A549 (cell line): ENCODE data around the gene TOX2. TPM values are rescaled to one million over a fixed set of nuclear protein-coding genes. Genes with fewer than 3 reads are reported as not detected.
A peak's percentile ranks its signal among the peaks of the same experiment; 100 is the strongest.

ENCODE experiments used
- ATAC-seq, 2 experiments: fragments of 200-7000 bp in 1 of 2; fragments of >200 bp in 1 of 2; cut with Nextera tagmentation in 1 of 2; cut with Tn5 transposase in 1 of 2; 3 replicates each; pipeline versions ENCODE4 v1.8.0 to v1.9.1; 2018 to 2020; ENCODE audit warnings: mild to moderate bottlenecking in 1 of 2, moderate library complexity in 1 of 2
- CTCF ChIA-PET: fragments of 300-600 bp; sonication (Branson Sonifier 250); formaldehyde crosslinking; extraction: SDS; loops from one replicate; lab custom pipeline; 2021; ENCODE audit warnings: antibody characterized with exemption, inconsistent platforms; lab: Yijun Ruan, JAX
- POLR2A ChIA-PET: fragments of 350-600 bp; formaldehyde crosslinking; extraction: SDS; loops from one replicate; lab custom pipeline; 2021; ENCODE audit warnings: antibody characterized with exemption, inconsistent platforms; lab: Yijun Ruan, JAX
- DNase-seq, 2 experiments: peaks; one replicate each; pipeline versions ENCODE4 v3.0.0 to v3.0.0-alpha.2; 2011 to 2016; ENCODE audit warnings: low read depth in 1 of 2, low spot score in 1 of 2
- FAIRE-seq: peaks from 2 replicates; lab custom pipeline; 2011; peaks lifted over from hg19 to GRCh38; lab: Jason Lieb, UNC
- H3K27ac ChIP-seq, 2 experiments: fragments of >200 bp; sonication (Bioruptor Twin); formaldehyde crosslinking; 3 replicates each; pipeline ENCODE4 v1.5.1; 2016 to 2017
- H3K4me1 ChIP-seq: fragments of >200 bp; sonication (Bioruptor Twin); formaldehyde crosslinking; 3 replicates; pipeline ENCODE4 v1.6.1; 2016
- H3K4me2 ChIP-seq: fragments of >200 bp; sonication (Bioruptor Twin); formaldehyde crosslinking; 3 replicates; pipeline ENCODE4 v1.6.1; 2016
- H3K4me3 ChIP-seq: fragments of >200 bp; sonication (Bioruptor Twin); formaldehyde crosslinking; 3 replicates; pipeline ENCODE4 v1.5.1; 2016
- H3K9me3 ChIP-seq: fragments of >200 bp; sonication (Bioruptor Twin); formaldehyde crosslinking; 3 replicates; pipeline ENCODE4 v1.6.1; 2016
- ATOH8 ChIP-seq: fragments of 250-450 bp; sonication (Bioruptor Pico); IDR thresholded peaks from 2 replicates; pipeline ENCODE4 v1.5.0; 2020; ENCODE audit warnings: low read depth, mild to moderate bottlenecking, moderate library complexity
- BCL3 ChIP-seq: fragments of >200 bp; sonication (Bioruptor Twin); formaldehyde crosslinking; IDR thresholded peaks from 3 replicates; pipeline ENCODE4 v1.6.1; 2016
- BHLHE40 ChIP-seq: IDR thresholded peaks from 2 replicates; pipeline ENCODE4 v1.6.1; 2012; ENCODE audit warnings: low read depth, low read length, inconsistent platforms
- CBX8 ChIP-seq: fragments of 200-600 bp; sonication (generic); IDR thresholded peaks from 2 replicates; pipeline ENCODE4 v1.6.1; 2016
- E2F6 ChIP-seq: IDR thresholded peaks from 2 replicates; pipeline ENCODE4 v1.6.1; 2012; ENCODE audit warnings: low read depth, borderline replicate concordance
- EHMT2 ChIP-seq: fragments of 200-600 bp; sonication (generic); IDR thresholded peaks from 2 replicates; pipeline ENCODE4 v1.6.1; 2016; ENCODE audit warnings: antibody characterized with exemption, low read depth, mild to moderate bottlenecking, moderate library complexity
- FOSB ChIP-seq: fragments of 250-450 bp; sonication (Bioruptor Pico); IDR thresholded peaks from 2 replicates; pipeline ENCODE4 v1.5.0; 2020; ENCODE audit warnings: mild to moderate bottlenecking, moderate library complexity
- FOSL2 ChIP-seq, 2 experiments: fragments of 450-650 bp in 1 of 2; fragments of >200 bp in 1 of 2; sonication (Bioruptor Twin) in 1 of 2; formaldehyde crosslinking; IDR thresholded peaks; 2 replicates each; pipeline versions ENCODE4 v1.5.0 to v1.6.1; 2016 to 2020; ENCODE audit warnings: mild to moderate bottlenecking in 1 of 2, moderate library complexity in 1 of 2
- GATA3 ChIP-seq: IDR thresholded peaks from 2 replicates; pipeline ENCODE4 v1.6.1; 2012; ENCODE audit warnings: borderline replicate concordance
- HOXB5 ChIP-seq: fragments of 250-450 bp; sonication (Bioruptor Pico); IDR thresholded peaks from 2 replicates; pipeline ENCODE4 v1.5.0; 2020; ENCODE audit warnings: mild to moderate bottlenecking, moderate library complexity
- KDM1A ChIP-seq: fragments of 200-600 bp; sonication (generic); IDR thresholded peaks from 2 replicates; pipeline ENCODE4 v1.6.1; 2016; ENCODE audit warnings: low read depth, mild to moderate bottlenecking
- RARB ChIP-seq: fragments of 250-450 bp; sonication (Bioruptor Pico); IDR thresholded peaks from 2 replicates; pipeline ENCODE4 v1.8.0; 2021; ENCODE audit warnings: mild to moderate bottlenecking, moderate library complexity
- RCOR1 ChIP-seq: fragments of 150-350 bp; IDR thresholded peaks from 2 replicates; pipeline ENCODE4 v1.6.1; 2014; ENCODE audit warnings: antibody characterized with exemption, low read length, low read depth
- RFX5 ChIP-seq: fragments of 450-650 bp; IDR thresholded peaks from 2 replicates; pipeline ENCODE4 v1.7.1; 2014; ENCODE audit warnings: antibody characterized with exemption, mild to moderate bottlenecking, moderate library complexity
- SREBF2 ChIP-seq: fragments of 450-650 bp; IDR thresholded peaks from 2 replicates; pipeline ENCODE4 v1.6.1; 2014; ENCODE audit warnings: mild to moderate bottlenecking, moderate library complexity
- TFCP2L1 ChIP-seq: fragments of 250-450 bp; sonication (Bioruptor Pico); IDR thresholded peaks from 2 replicates; pipeline ENCODE4 v1.5.0; 2021; ENCODE audit warnings: mild to moderate bottlenecking
- USF2 ChIP-seq: fragments of 450-650 bp; IDR thresholded peaks from 2 replicates; pipeline ENCODE4 v1.6.1; 2014; ENCODE audit warnings: antibody characterized with exemption
- ZC3H11A ChIP-seq: fragments of 450-650 bp; IDR thresholded peaks from 2 replicates; pipeline ENCODE4 v1.6.1; 2014; ENCODE audit warnings: antibody characterized with exemption, mild to moderate bottlenecking
- ZSCAN20 ChIP-seq: fragments of 250-450 bp; sonication (Bioruptor Pico); IDR thresholded peaks from 2 replicates; pipeline ENCODE4 v1.8.0; 2022; ENCODE audit warnings: mild to moderate bottlenecking, moderate library complexity
- WGBS: methylation state at CpG from one replicate; pipeline ENCODE4 v1.1.6; 2017; ENCODE audit errors: missing lambda C conversion rate; 5-methylcytosine and 5-hydroxymethylcytosine counted together
- polyA plus RNA-seq, 4 experiments: library from polyadenylated mRNA; depleted of rRNA in 3 of 4; stranded (reverse); fragments of >200 nt; fragmentation: RNase III in 1 of 4; extraction: RNeasy Plus Mini Kit Qiagen cat#74134 plus additional on column Dnase treatment in 1 of 4; gene quantifications; 2 replicates in 3 of 4; 3 replicates in 1 of 4; pipeline ENCODE4 v1.2.3, GENCODE V29; 2011 to 2017

Gene TOX2
- polyA plus RNA-seq, 2 of the 4 experiments (the other 2 are of a cell fraction): 2.5 to 5.3 TPM

- Histone ChIP-seq H3K9me3 (no peaks in the 10 kb centered on the region), H3K27ac (no peak overlapping the region), H3K4me3 (no peak overlapping the region), H3K4me2 (no peak overlapping the region), H3K4me1 (peaks cover 27% of the 10 kb centered on the region)
- DNase-seq (no peak), ATAC-seq (no peak), FAIRE-seq (no peak)
- POLR2A ChIA-PET: no interaction called here
- CTCF ChIA-PET: interaction anchor here (1.0 to 2.3 kb wide), 2 partner anchors 251 to 266 kb away, joined by 3 to 6 read pairs; no protein-coding TSS in a partner anchor
- no peak for TF ChIP-seq RARB (CRISPR knock-in tag)
- no peak for TF ChIP-seq KDM1A
- TF ChIP-seq ATOH8 (CRISPR knock-in tag): no peak
- TF ChIP-seq E2F6: no peak
- TF ChIP-seq EHMT2: no peak
- WGBS: 82% methylated on average over 9 of the region's 9 CpGs
These were observed 101.1 kb downstream of the TOX2 start for GRCh38 chr20:44015733-44016103.

- CTCF ChIA-PET: no interaction called here
- ATAC-seq (no peak), FAIRE-seq (no peak), DNase-seq (no peak)
- TF ChIP-seq ATOH8 (CRISPR knock-in tag) (no peak), RFX5 (no peak), FOSL2 (IDR thresholded peaks at IDR 0.05) (no peak), FOSL2 (CRISPR knock-in tag; IDR thresholded peaks at IDR 0.05) (no peak)
- Histone ChIP-seq H3K4me2 (no peak overlapping the region), H3K27ac (no peak overlapping the region), H3K9me3 (no peaks in the 10 kb centered on the region), H3K4me3 (no peak overlapping the region), H3K4me1 (peaks cover 27% of the 10 kb centered on the region)
- WGBS: 75% methylated on average over 6 of the region's 6 CpGs
- POLR2A ChIA-PET: no interaction called here
These were observed 101.9 kb downstream of the TOX2 start for GRCh38 chr20:44016525-44016924.

- DNase-seq: no peak
- Histone ChIP-seq H3K4me2 (no peak overlapping the region), H3K27ac (0 out of 6 replicates have a peak overlapping the region, but pooled peaks of 1 of the 2 experiments have one; percentile 17), H3K9me3 (no peaks in the 10 kb centered on the region)
- CTCF ChIA-PET: no interaction called here
- no peak for ATAC-seq
- no peak for TF ChIP-seq FOSB (CRISPR knock-in tag)
- TF ChIP-seq BCL3: no peak
- no peak for TF ChIP-seq ZC3H11A
- TF ChIP-seq ZSCAN20: no peak
- TF ChIP-seq TFCP2L1 (CRISPR knock-in tag): no peak
- TF ChIP-seq USF2: no peak
- TF ChIP-seq BHLHE40: no peak
- TF ChIP-seq RCOR1: no peak
- TF ChIP-seq CBX8: no peak
- TF ChIP-seq RARB (CRISPR knock-in tag): no peak
- no peak for TF ChIP-seq HOXB5 (CRISPR knock-in tag)
- no peak for TF ChIP-seq GATA3
- no peak for TF ChIP-seq KDM1A
- no peak for TF ChIP-seq SREBF2
- TF ChIP-seq, all 56 proteins: peak for 0
- Histone ChIP-seq H3K4me3 (no peak overlapping the region), H3K4me1 (peaks cover 27% of the 10 kb centered on the region)
- POLR2A ChIA-PET: interaction anchor here (2.0 kb wide), 1 partner anchor 63 kb away, joined by 4 read pairs; no protein-coding TSS in a partner anchor
- no peak for FAIRE-seq
- WGBS: 85% methylated on average over 11 of the region's 11 CpGs
These were observed 102.6 kb downstream of the TOX2 start for GRCh38 chr20:44017211-44017610.
